ENCODE measurements around the gene TRPC4. TPM values are rescaled to one million over a fixed set of nuclear protein-coding genes. Genes with fewer than 3 reads are reported as not detected.

TRPC4 gene
- total RNA-seq, 1 donor from 2014 or later, result 2.5 TPM

DNA sequence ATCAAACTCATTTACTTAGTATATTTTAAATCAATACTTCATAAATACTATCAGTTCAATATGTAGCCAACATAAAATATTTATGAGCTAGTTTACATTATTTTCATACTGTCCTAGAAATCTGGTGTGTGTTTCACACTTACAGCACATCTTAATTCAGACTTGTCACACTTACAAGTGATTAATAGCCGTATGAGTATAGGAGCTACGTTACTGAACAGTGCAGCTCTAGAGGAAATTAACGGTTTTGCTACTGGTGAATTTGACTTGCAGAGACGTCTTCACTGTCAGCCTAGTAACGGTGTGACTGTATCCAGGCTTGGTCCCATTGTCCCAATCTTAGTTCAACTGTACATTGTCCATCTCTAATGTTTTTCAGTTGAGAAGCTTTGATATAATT, 237.3 kb downstream of the TRPC4 start:
- Mint-ChIP-seq H3K9me3 (peaks cover 2% of the 10 kb centered on the region), H3K27me3 (ENCODE audit: low read depth) (no peaks in the 10 kb centered on the region), H3K27ac (ENCODE audit: unreplicated experiment) (no peak overlapping the region), H3K4me3 (no peak overlapping the region), H3K4me1 (no peaks in the 10 kb centered on the region), H3K36me3 (ENCODE audit: low read depth) (no peaks in the 10 kb centered on the region)
- TF ChIP-seq, protein P1, sequence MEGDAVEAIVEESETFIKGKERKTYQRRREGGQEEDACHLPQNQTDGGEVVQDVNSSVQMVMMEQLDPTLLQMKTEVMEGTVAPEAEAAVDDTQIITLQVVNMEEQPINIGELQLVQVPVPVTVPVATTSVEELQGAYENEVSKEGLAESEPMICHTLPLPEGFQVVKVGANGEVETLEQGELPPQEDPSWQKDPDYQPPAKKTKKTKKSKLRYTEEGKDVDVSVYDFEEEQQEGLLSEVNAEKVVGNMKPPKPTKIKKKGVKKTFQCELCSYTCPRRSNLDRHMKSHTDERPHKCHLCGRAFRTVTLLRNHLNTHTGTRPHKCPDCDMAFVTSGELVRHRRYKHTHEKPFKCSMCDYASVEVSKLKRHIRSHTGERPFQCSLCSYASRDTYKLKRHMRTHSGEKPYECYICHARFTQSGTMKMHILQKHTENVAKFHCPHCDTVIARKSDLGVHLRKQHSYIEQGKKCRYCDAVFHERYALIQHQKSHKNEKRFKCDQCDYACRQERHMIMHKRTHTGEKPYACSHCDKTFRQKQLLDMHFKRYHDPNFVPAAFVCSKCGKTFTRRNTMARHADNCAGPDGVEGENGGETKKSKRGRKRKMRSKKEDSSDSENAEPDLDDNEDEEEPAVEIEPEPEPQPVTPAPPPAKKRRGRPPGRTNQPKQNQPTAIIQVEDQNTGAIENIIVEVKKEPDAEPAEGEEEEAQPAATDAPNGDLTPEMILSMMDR (conservative IDR thresholded peaks at IDR 0.05), result no peak
- DNase-seq (ENCODE audit: low read depth, low spot score), result no peak

DNA sequence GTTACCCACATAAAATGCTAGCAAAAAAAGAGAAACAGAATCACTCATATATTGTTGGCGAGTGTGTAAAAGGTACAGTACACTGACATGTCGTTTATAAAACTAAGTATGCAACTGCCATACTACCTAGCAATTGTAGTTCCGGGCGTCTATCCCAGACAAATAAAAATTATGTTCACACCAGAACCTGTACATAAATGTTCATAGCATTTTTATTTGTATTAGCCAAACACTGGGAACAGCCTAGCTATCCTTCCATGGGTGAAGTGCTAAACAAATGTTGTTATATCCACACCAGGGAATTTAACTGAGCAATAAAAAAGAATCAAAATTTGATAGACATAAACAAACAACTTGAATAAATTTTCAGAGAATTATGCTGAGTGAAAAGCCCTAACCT, 242.1 kb downstream of the TRPC4 start:
- no peak overlapping the region for H3K4me3 Mint-ChIP-seq

DNA sequence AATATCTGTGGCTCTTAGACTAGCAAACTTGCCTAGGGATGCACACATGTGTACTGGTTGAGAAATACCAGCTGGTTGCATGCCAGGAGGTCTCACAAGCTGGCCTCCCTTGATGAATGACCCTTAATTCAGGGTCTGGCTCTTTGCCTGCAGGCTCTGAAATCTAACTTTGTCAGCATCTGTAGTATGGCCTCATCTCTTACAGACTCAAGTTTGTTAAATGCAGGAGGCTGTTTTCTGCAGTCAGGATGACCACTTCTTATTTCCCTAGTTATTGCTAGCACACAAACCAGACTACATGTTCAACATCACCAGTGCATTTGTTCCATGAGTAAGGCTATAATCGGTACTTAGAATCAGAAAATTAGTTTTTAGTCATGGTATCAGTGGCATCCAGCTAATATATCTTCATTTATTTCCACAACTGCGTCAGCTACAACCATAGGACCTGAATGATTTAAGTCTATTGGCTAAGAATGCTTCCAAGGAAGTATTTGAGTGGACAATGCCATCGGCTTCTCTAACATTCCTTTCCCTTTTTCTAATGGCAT, 247.7 kb downstream of the TRPC4 start:
- peaks cover 3% of the 10 kb centered on the region for H3K9me3 Mint-ChIP-seq
- peaks cover 2% of the 10 kb centered on the region for H3K36me3 Mint-ChIP-seq (ENCODE audit: low read depth)
- H3K27me3 Mint-ChIP-seq (ENCODE audit: low read depth), result no peaks in the 10 kb centered on the region
- no peak for DNase-seq (ENCODE audit: low read depth, low spot score)
- H3K4me3 Mint-ChIP-seq, result no peak overlapping the region
- TF ChIP-seq, protein P1 (conservative IDR thresholded peaks at IDR 0.05), result no peak
- no peak overlapping the region for H3K27ac Mint-ChIP-seq (ENCODE audit: unreplicated experiment)
- peaks cover 18% of the 10 kb centered on the region for H3K4me1 Mint-ChIP-seq

More for the DNA sequence above, 242.1 kb downstream of the TRPC4 start:
- no peaks in the 10 kb centered on the region for H3K4me1 Mint-ChIP-seq
- peaks cover 2% of the 10 kb centered on the region for H3K9me3 Mint-ChIP-seq
- TF ChIP-seq, protein P1 (conservative IDR thresholded peaks at IDR 0.05), result no peak
- no peak overlapping the region for H3K27ac Mint-ChIP-seq (ENCODE audit: unreplicated experiment)
- no peak for DNase-seq (ENCODE audit: low read depth, low spot score)
- H3K36me3 Mint-ChIP-seq (ENCODE audit: low read depth), result no peaks in the 10 kb centered on the region
- no peaks in the 10 kb centered on the region for H3K27me3 Mint-ChIP-seq (ENCODE audit: low read depth)

DNA sequence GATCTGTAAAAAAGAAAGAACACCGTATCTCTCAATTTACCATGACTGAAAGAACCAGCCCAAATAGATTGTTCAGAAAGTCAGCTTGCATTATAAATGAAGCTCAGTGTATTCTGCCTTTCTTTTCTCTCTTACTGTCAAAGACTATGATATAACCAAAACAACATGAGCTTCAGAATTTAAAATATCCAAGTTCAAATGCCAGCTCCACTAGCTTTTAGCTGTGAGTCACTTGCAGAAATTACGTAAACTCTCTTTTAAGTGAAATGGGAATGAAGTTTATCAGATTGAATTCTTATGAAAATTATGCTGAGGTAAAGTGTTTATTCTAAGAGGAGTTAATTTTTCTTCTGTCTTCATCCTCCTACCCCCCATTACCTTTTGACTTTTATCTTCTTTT, 251.0 kb downstream of the TRPC4 start:
- H3K9me3 Mint-ChIP-seq, result peaks cover 3% of the 10 kb centered on the region
- no peak overlapping the region for H3K27ac Mint-ChIP-seq (ENCODE audit: unreplicated experiment)
- no peak for DNase-seq (ENCODE audit: low read depth, low spot score)
- peaks cover 19% of the 10 kb centered on the region for H3K4me1 Mint-ChIP-seq
- no peaks in the 10 kb centered on the region for H3K27me3 Mint-ChIP-seq (ENCODE audit: low read depth)
- TF ChIP-seq, protein P1 (conservative IDR thresholded peaks at IDR 0.05), result no peak
- H3K4me3 Mint-ChIP-seq, result no peak overlapping the region
- peaks cover 2% of the 10 kb centered on the region for H3K36me3 Mint-ChIP-seq (ENCODE audit: low read depth)

DNA sequence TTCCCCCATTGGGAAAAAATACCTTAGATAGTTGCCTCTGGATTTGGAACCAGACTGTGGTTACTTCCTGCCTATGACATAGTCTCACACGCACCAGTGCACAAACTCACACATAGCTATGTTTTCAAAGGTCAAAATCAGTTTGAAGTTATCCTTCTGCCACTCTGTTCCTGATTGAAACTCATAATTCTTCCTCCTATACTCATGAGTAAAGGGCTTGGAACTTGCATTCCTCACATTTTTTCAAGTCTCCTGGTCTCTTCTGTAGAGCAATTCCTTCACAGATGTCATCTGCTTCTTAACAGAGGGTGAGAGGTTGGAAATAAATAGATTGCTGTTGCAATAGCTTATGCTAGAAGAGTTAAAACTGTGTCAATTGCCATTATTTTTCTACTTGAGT, 252.4 kb downstream of the TRPC4 start:
- H3K4me3 Mint-ChIP-seq, result no peak overlapping the region
- H3K4me1 Mint-ChIP-seq, result peaks cover 16% of the 10 kb centered on the region
- TF ChIP-seq, protein P1 (conservative IDR thresholded peaks at IDR 0.05), result no peak

More for the DNA sequence above, 252.4 kb downstream of the TRPC4 start:
- H3K36me3 Mint-ChIP-seq (ENCODE audit: low read depth), result peaks cover 2% of the 10 kb centered on the region
- DNase-seq (ENCODE audit: low read depth, low spot score), result no peak
- H3K27me3 Mint-ChIP-seq (ENCODE audit: low read depth), result no peaks in the 10 kb centered on the region
- H3K9me3 Mint-ChIP-seq, result peaks cover 2% of the 10 kb centered on the region
- no peak overlapping the region for H3K27ac Mint-ChIP-seq (ENCODE audit: unreplicated experiment)
